ENCODE data around the gene ANXA10. TPM values are rescaled to one million over a fixed set of nuclear protein-coding genes. Genes with fewer than 3 reads are reported as not detected.
A peak's percentile ranks its signal among the peaks of the same experiment; 100 is the strongest.

Gene ANXA10
- total and polyA plus RNA-seq, 8 donors = 49.6 to 721 (median 251) TPM; not detected in 1

DNA sequence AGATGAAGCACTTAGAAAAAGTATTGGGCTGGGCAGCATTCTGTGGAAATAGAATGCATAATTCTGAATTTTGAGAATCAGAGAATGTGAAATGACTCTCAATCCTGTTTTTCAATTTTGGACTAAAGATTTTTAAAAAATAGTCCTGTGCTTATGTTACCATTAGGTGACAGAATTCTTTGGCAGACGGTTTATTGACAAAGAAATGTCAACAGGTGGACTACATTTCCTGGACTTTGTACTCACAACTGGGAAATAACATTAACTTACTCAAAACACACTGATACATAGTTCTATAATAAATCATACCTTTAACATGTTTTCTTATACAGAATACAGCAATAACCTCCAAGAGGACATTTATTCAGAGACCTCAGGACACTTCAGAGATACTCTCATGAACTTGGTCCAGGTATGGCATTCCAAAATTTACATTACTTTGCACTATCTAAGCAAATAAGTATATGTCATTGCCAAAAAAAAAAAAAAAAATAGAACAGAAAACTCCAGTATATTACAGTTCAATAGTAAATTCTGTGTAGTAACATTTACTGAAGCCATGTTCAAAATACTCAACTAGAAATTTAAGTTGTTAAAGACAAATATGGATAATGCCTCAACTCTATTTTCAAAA, 72.7 kb downstream of the ANXA10 start:
- intact Hi-C loops (cut with DNase I; ENCODE audit: low total_unique reads) = no loop called here
- peak in 1 of 3 donors; percentile 23 for TF ChIP-seq POLR2AphosphoS5 (IDR thresholded peaks at IDR 0.05)
- no peak for TF ChIP-seq POLR2A (IDR thresholded peaks at IDR 0.05)

DNA sequence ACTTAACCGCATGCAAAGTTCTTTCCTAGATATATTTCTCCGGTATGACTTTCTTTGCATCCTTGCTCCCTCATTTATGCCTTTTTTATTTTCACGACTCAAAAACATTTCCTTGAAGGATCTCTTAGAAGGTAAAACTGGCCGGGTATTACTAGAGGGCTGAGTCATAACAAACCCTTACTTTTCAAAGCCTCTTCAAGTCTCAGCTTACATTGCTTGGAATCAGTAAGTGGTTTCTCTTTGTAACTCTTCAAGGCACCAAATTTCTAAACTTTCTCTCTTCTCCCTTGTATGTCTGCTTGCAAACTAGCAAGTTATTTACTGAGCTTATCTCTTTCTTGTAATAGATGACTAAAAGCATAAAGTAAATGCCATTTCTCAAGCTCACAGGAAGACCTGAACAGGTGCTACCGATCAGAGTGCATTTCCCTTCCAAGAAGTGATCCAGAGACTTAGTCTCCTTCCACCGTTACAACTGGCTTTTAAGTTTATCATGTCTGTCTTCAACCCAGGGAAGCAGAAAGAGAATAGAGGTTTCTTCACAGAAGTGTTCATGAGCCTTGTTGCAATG, 75.5 kb downstream of the ANXA10 start:
- H3K27ac ChIP-seq = peak overlapping the region; percentile 0 to 69 (median 45)
- no peak overlapping the region for H3K4me3 ChIP-seq
- peak in 1 of 2 donors; percentile 34 for DNase-seq
- peaks cover 10 to 48% (median 24%) of the 10 kb centered on the region in 4 donors for H3K4me1 ChIP-seq
- WGBS, 5 donors = 38 to 49% (median 42%) methylated on average over 6 of the region's 6 CpGs
- no peaks in the 10 kb centered on the region for H3K9me3 ChIP-seq
- peaks cover 0 to 31% (median 9%) of the 10 kb centered on the region in 4 donors for H3K36me3 ChIP-seq
- no peaks in the 10 kb centered on the region for H3K27me3 ChIP-seq
- intact Hi-C loops (cut with DNase I; ENCODE audit: low total_unique reads) = no loop called here
- TF ChIP-seq EP300 (IDR thresholded peaks at IDR 0.05) (no peak), POLR2AphosphoS5 (IDR thresholded peaks at IDR 0.05) (peak in 1 of 3 donors; percentile 35)

More for the DNA sequence above, 72.7 kb downstream of the ANXA10 start:
- Histone ChIP-seq H3K36me3 (peaks cover 0 to 17% (median 6%) of the 10 kb centered on the region in 4 donors), H3K27me3 (no peaks in the 10 kb centered on the region), H3K9me3 (peaks cover 0 to 4% (median 2%) of the 10 kb centered on the region in 4 donors), H3K4me3 (no peak overlapping the region), H3K4me1 (peaks cover 10 to 53% (median 24%) of the 10 kb centered on the region in 4 donors), H3K27ac (peak overlapping the region in 3 of 5 donors; percentile 43 to 63 (median 62))
- DNase-seq = peak in 1 of 2 donors; percentile 49
- WGBS, 5 donors = 5 to 24% (median 15%) methylated on average over 1 of the region's 1 CpG

DNA sequence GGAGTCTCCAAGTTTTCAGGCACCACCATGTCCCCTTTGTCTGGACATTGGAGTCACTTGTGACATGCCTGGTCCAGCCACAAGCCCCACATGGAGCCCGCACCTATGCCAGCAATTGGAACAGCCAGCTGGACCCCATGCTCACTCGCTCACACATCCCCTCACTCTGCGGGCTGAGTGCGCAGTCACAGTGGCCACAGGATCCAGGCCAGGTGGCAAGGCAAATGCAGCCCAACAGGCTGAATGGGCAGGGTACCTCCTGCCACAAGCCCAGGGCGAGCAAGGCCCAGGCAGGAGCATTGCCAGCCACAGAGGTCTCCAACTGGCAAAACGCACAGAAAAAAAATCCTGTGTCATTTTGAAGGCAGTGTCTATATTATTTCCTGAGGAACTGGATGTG, 82.0 kb downstream of the ANXA10 start:
- H3K27me3 ChIP-seq = no peaks in the 10 kb centered on the region
- H3K9me3 ChIP-seq = no peaks in the 10 kb centered on the region
- no peak for DNase-seq
- no peak for TF ChIP-seq EP300 (IDR thresholded peaks at IDR 0.05)
- no peak for TF ChIP-seq POLR2A (IDR thresholded peaks at IDR 0.05)
- TF ChIP-seq, protein P1, sequence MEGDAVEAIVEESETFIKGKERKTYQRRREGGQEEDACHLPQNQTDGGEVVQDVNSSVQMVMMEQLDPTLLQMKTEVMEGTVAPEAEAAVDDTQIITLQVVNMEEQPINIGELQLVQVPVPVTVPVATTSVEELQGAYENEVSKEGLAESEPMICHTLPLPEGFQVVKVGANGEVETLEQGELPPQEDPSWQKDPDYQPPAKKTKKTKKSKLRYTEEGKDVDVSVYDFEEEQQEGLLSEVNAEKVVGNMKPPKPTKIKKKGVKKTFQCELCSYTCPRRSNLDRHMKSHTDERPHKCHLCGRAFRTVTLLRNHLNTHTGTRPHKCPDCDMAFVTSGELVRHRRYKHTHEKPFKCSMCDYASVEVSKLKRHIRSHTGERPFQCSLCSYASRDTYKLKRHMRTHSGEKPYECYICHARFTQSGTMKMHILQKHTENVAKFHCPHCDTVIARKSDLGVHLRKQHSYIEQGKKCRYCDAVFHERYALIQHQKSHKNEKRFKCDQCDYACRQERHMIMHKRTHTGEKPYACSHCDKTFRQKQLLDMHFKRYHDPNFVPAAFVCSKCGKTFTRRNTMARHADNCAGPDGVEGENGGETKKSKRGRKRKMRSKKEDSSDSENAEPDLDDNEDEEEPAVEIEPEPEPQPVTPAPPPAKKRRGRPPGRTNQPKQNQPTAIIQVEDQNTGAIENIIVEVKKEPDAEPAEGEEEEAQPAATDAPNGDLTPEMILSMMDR (IDR thresholded peaks at IDR 0.05) = no peak
- TF ChIP-seq POLR2AphosphoS5 (IDR thresholded peaks at IDR 0.05) = no peak
- no peak overlapping the region for H3K4me3 ChIP-seq
- peaks cover 0 to 52% (median 24%) of the 10 kb centered on the region in 4 donors for H3K36me3 ChIP-seq
- H3K4me1 ChIP-seq = peaks cover 0 to 4% (median 0%) of the 10 kb centered on the region in 4 donors
- WGBS, 5 donors = 92 to 97% (median 93%) methylated on average over 6 of the region's 6 CpGs
- no peak overlapping the region for H3K27ac ChIP-seq
- intact Hi-C loops (cut with DNase I; ENCODE audit: low total_unique reads) = no loop called here

DNA sequence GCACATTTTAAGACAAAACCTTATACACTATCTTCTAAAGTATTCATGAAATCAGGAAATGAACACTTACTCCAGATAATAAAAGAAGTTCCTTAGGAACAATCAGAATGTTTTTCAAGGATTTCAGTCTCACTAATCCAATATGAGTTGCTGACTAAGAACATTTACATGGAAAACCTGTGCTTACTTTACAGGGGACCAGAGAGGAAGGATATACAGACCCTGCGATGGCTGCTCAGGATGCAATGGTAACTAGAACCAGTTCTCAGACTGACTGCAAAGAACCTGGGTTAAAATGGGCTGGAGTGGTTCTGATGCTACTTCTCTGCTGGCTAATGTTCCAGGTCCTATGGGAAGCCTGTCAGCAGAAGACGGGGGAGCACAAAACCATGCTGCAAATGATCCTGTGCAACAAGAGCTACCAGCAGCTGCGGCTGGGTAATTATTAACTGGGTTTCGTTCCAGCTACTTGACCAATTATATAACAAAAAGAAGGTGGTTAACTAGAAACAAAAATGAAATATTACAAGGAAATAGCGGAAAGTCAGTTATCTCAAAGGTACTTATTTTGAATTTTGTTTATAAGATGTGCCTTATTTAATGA, 85.3 kb downstream of the ANXA10 start:
- H3K27me3 ChIP-seq = no peaks in the 10 kb centered on the region
- H3K4me1 ChIP-seq = peaks cover 0 to 4% (median 0%) of the 10 kb centered on the region in 4 donors
- peak in 1 of 2 donors; percentile 56 for DNase-seq
- intact Hi-C loops (cut with DNase I; ENCODE audit: low total_unique reads) = no loop called here
- H3K4me3 ChIP-seq = no peak overlapping the region
- no peak overlapping the region for H3K27ac ChIP-seq
- H3K9me3 ChIP-seq = no peaks in the 10 kb centered on the region
- TF ChIP-seq, protein P1 (IDR thresholded peaks at IDR 0.05) = no peak
- no peak for TF ChIP-seq POLR2A (IDR thresholded peaks at IDR 0.05)
- no peak for TF ChIP-seq EP300 (IDR thresholded peaks at IDR 0.05)
- no peak for TF ChIP-seq POLR2AphosphoS5 (IDR thresholded peaks at IDR 0.05)
- 73 to 78% (median 76%) methylated on average over 5 of the region's 5 CpGs for WGBS, 5 donors
- peaks cover 4 to 62% (median 38%) of the 10 kb centered on the region in 4 donors for H3K36me3 ChIP-seq

DNA sequence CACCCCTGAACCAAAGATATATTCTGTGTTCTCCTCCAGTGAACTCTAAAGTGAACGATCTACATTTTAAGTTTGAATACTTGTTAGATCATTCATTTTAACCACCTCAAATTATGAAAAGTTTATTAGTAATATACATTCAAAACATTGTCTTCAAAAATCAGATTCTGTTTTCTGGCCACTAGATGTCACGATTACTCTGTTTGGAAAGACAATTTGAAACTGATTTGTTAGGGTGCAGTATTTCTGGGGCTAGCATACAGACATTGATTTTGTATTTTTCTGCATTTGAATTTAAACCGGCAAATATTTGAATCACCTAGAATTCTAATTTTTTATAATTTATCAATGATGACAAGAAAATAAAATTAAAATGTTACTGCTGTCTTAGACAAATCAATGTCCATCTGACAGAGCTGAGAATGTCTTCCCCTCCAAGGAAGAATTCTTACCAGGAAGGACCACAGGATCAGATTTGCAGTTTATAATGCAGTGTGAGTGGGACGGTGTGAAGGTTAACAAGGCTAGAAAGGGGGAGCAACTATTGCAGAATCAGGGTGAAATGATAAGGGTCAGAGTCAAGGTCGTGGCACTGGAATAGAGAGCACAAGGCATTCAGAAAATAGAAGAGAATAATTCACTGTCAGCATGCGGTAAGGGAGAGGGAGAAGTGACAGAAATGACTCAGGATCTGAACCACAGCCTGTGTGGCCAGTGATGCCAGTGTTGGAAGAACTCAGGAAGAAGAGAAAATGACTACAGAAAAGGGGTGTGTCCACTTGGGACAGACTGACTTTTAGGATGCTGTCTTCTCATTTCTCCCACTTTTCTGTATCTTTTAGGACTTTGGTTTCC, 91.6 kb downstream of the ANXA10 start:
- Histone ChIP-seq H3K27ac (no peak overlapping the region), H3K4me3 (no peak overlapping the region), H3K36me3 (peaks cover 4 to 89% (median 71%) of the 10 kb centered on the region in 4 donors), H3K27me3 (no peaks in the 10 kb centered on the region), H3K4me1 (no peaks in the 10 kb centered on the region), H3K9me3 (peaks cover 0 to 3% (median 0%) of the 10 kb centered on the region in 4 donors)
- TF ChIP-seq POLR2A (IDR thresholded peaks at IDR 0.05) (no peak), EP300 (IDR thresholded peaks at IDR 0.05) (no peak), POLR2AphosphoS5 (IDR thresholded peaks at IDR 0.05) (no peak)
- TF ChIP-seq, protein P1 (IDR thresholded peaks at IDR 0.05) = no peak
- DNase-seq = peak in 1 of 2 donors; percentile 49
- WGBS, 5 donors = 45 to 68% (median 61%) methylated on average over 6 of the region's 6 CpGs
- intact Hi-C loops (cut with DNase I; ENCODE audit: low total_unique reads) = no loop called here
